Smooth muscle cell of trachea (primary cell): ENCODE measurements around the gene TTLL10. TPM values are rescaled to one million over a fixed set of nuclear protein-coding genes. Genes with fewer than 3 reads are reported as not detected.

Experiments
- total RNA-seq: library from RNA; depleted of rRNA; stranded (reverse); fragments of >200 nt; gene quantifications from 2 replicates; pipeline ENCODE4 v1.2.1, GENCODE V29; 2014

The TTLL10 gene
- not detected in 2 replicates for total RNA-seq

GRCh38 chr1:1173793-1174415 is at the start of gene TTLL10:
TSS of gene TTLL10 (plus strand) at chr1:1173880. CDS start at chr1:1179216, 5,336 bp downstream.

GRCh38 chr1:1206376-1206965 is 32.8 kb downstream of the TTLL10 start, which contains the start of gene TNFRSF18:
TSS of gene TNFRSF18 (minus strand) at chr1:1206592. CDS start at chr1:1206571, 21 bp downstream.

GRCh38 chr1:1213345-1214265 is 39.9 kb downstream of the TTLL10 start, which contains the start of gene TNFRSF4:
TSS of gene TNFRSF4 (minus strand) at chr1:1214153. CDS start at chr1:1214127, 26 bp downstream.

GRCh38 chr1:1231400-1232207 is 57.9 kb downstream of the TTLL10 start, which contains the start of gene SDF4:
TSS of gene SDF4 (minus strand) at chr1:1232001. CDS start at chr1:1228772, 3,229 bp downstream.

GRCh38 chr1:1232208-1232795 is 58.6 kb downstream of the TTLL10 start, which contains the start of gene B3GALT6:
TSS of gene B3GALT6 (plus strand) at chr1:1232237. CDS start at chr1:1232279, 42 bp downstream.

GRCh38 chr1:1246577-1247340 is 73.1 kb downstream of the TTLL10 start, which contains the start of gene C1QTNF12:
TSS of gene C1QTNF12 (minus strand) at chr1:1246722. CDS start at chr1:1246690, 32 bp downstream.

Other genes with a start within 250 kb of the TTLL10 start
- gene SAMD11, start 250.0 kb upstream of the TTLL10 start, total RNA-seq, result 11.1 and 12.7 TPM in 2 replicates
- gene NOC2L, start 214.6 kb upstream of the TTLL10 start, total RNA-seq, result 80.4 and 83.7 TPM in 2 replicates
- 8.0 and 10.3 TPM in 2 replicates for gene KLHL17, start 213.3 kb upstream of the TTLL10 start, total RNA-seq
- gene PLEKHN1, start 207.4 kb upstream of the TTLL10 start, total RNA-seq, result 0.33 and 0.58 TPM in 2 replicates
- gene PERM1, start 191.8 kb upstream of the TTLL10 start, total RNA-seq, result under 0.01 TPM in 1 of 2 replicates, not detected in the other
- 0.15 and 4.3 TPM in 2 replicates for gene HES4, start 173.8 kb upstream of the TTLL10 start, total RNA-seq
- 61.4 and 78.4 TPM in 2 replicates for gene ISG15, start 160.4 kb upstream of the TTLL10 start, total RNA-seq
- gene AGRN, start 153.8 kb upstream of the TTLL10 start, total RNA-seq, result 36.4 and 97.3 TPM in 2 replicates
- gene RNF223, start 99.6 kb upstream of the TTLL10 start, total RNA-seq, result 0.15 TPM in 1 of 2 replicates, not detected in the other
- gene C1orf159, start 57.8 kb upstream of the TTLL10 start, total RNA-seq, result 5.0 and 5.4 TPM in 2 replicates
- 0.33 and 0.44 TPM in 2 replicates for gene TNFRSF18, start 32.7 kb downstream of the TTLL10 start, total RNA-seq
- under 0.01 and 0.17 TPM in 2 replicates for gene TNFRSF4, start 40.3 kb downstream of the TTLL10 start, total RNA-seq
- 137 and 202 TPM in 2 replicates for gene SDF4, start 58.1 kb downstream of the TTLL10 start, total RNA-seq
- 25.5 and 38.4 TPM in 2 replicates for gene B3GALT6, start 58.4 kb downstream of the TTLL10 start, total RNA-seq
- 2.5 and 5.1 TPM in 2 replicates for gene C1QTNF12, start 72.8 kb downstream of the TTLL10 start, total RNA-seq
- gene UBE2J2, start 100.0 kb downstream of the TTLL10 start, total RNA-seq, result 48.3 and 110 TPM in 2 replicates
- gene SCNN1D, start 106.6 kb downstream of the TTLL10 start, total RNA-seq, result 2.5 and 4.3 TPM in 2 replicates
- gene ACAP3, start 134.1 kb downstream of the TTLL10 start, total RNA-seq, result 74.6 and 80.6 TPM in 2 replicates
- 18.2 and 30.3 TPM in 2 replicates for gene PUSL1, start 134.7 kb downstream of the TTLL10 start, total RNA-seq
- gene INTS11, start 150.8 kb downstream of the TTLL10 start, total RNA-seq, result 62.8 and 67.6 TPM in 2 replicates
- 8.9 and 22.3 TPM in 2 replicates for gene CPTP, start 150.9 kb downstream of the TTLL10 start, total RNA-seq
- 0.15 and 0.50 TPM in 2 replicates for gene TAS1R3, start 157.4 kb downstream of the TTLL10 start, total RNA-seq
- 81.9 and 138 TPM in 2 replicates for gene DVL1, start 175.5 kb downstream of the TTLL10 start, total RNA-seq
- 534 and 638 TPM in 2 replicates for gene MXRA8, start 184.7 kb downstream of the TTLL10 start, total RNA-seq
- gene AURKAIP1, start 201.3 kb downstream of the TTLL10 start, total RNA-seq, result 109 and 137 TPM in 2 replicates
- gene CCNL2, start 225.5 kb downstream of the TTLL10 start, total RNA-seq, result 140 and 163 TPM in 2 replicates
- 63.5 and 109 TPM in 2 replicates for gene MRPL20, start 233.4 kb downstream of the TTLL10 start, total RNA-seq
- 2.8 and 4.2 TPM in 2 replicates for gene ANKRD65, start 247.4 kb downstream of the TTLL10 start, total RNA-seq